ENCODE results near the gene IL26.

DNA sequence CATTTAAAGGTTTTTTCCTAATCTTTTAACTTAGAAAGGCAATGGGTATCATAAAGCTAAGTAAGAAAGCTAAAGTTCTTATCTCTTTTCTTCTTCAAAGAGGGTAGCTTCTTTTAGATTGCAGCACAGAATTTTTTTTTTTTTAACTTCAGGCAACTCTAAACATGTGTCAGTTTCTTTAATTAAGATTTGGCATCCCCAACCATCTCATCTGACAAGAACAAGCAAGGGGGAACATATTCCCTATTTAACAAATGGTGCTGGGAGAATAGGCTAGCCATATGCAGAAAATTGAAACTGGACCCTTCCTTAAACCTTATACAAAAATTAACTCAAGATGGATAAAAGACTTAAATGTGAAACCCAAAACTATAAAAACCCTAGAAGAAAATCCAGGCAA is 51.8 kb downstream of the IL26 start:
- TF ChIP-seq, protein P1, sequence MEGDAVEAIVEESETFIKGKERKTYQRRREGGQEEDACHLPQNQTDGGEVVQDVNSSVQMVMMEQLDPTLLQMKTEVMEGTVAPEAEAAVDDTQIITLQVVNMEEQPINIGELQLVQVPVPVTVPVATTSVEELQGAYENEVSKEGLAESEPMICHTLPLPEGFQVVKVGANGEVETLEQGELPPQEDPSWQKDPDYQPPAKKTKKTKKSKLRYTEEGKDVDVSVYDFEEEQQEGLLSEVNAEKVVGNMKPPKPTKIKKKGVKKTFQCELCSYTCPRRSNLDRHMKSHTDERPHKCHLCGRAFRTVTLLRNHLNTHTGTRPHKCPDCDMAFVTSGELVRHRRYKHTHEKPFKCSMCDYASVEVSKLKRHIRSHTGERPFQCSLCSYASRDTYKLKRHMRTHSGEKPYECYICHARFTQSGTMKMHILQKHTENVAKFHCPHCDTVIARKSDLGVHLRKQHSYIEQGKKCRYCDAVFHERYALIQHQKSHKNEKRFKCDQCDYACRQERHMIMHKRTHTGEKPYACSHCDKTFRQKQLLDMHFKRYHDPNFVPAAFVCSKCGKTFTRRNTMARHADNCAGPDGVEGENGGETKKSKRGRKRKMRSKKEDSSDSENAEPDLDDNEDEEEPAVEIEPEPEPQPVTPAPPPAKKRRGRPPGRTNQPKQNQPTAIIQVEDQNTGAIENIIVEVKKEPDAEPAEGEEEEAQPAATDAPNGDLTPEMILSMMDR (tag by site-specific recombination; IDR thresholded peaks at IDR 0.05), result no peak
- TF ChIP-seq ZNF274 (IDR thresholded peaks at IDR 0.05; ENCODE audit: low read length), result no peak
- no peak for TF ChIP-seq ZNF274 (tag by site-specific recombination; IDR thresholded peaks at IDR 0.05; ENCODE audit: borderline replicate concordance)
- no peak for TF ChIP-seq ZNF221 (tag by site-specific recombination; IDR thresholded peaks at IDR 0.05; ENCODE audit: borderline replicate concordance)
- no peak for TF ChIP-seq ZNF133 (tag by site-specific recombination; IDR thresholded peaks at IDR 0.05)
- no peak for TF ChIP-seq ZNF404 (tag by site-specific recombination; IDR thresholded peaks at IDR 0.05)
- TF ChIP-seq, protein P2, sequence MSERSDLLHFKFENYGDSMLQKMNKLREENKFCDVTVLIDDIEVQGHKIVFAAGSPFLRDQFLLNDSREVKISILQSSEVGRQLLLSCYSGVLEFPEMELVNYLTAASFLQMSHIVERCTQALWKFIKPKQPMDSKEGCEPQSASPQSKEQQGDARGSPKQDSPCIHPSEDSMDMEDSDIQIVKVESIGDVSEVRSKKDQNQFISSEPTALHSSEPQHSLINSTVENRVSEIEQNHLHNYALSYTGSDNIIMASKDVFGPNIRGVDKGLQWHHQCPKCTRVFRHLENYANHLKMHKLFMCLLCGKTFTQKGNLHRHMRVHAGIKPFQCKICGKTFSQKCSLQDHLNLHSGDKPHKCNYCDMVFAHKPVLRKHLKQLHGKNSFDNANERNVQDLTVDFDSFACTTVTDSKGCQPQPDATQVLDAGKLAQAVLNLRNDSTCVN (tag by site-specific recombination; optimal IDR thresholded peaks at IDR 0.05), result no peak
- no peak for TF ChIP-seq BCL11A (tag by site-specific recombination; IDR thresholded peaks at IDR 0.05; ENCODE audit: low read depth)
- TF ChIP-seq REPIN1 (tag by site-specific recombination; IDR thresholded peaks at IDR 0.05; ENCODE audit: low read depth), result no peak
